Measurements from ENCODE around the gene VKORC1L1.

VKORC1L1 gene

DNA sequence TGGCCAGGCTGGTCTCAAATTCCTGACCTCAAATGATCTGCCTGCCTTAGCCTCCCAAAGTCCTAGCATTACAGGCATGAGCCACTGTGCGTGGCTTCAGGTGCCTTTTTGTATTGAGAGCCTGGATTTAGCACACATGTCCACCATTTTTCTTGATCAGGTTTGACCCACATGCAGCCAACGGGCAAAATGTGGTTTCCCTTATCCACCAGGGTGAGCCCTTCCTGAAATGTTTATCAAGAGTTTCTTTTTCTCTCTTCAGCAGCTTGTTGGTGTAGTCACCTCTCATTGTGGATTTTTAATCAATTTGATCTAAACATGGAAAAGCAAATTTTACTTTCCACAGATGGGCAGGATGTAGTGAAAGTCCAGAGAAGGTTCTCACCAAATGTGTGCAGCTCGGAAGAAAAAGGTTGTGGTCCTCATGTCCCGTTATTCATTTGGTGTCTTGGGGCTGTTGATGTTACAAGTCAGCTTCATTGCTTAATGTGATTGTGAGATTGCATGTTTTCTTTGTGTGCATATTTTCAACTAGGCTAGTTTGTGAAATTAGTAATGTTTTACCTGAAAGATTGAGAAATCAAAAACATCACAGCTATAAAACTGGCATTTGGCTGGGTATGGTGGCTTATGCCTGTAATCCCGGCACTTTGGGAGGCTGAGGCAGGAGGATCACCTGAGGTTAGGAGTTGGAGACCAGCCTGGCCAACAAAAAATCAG lies 80.3 kb downstream of the VKORC1L1 start:
- H3K4me1 ChIP-seq (ENCODE audit: insufficient read depth, low read length, severe bottlenecking): no peaks in the 10 kb centered on the region
- TF ChIP-seq EZH2 (IDR thresholded peaks at IDR 0.05; ENCODE audit: borderline replicate concordance, low read length): no peak
- TF ChIP-seq, protein P1, sequence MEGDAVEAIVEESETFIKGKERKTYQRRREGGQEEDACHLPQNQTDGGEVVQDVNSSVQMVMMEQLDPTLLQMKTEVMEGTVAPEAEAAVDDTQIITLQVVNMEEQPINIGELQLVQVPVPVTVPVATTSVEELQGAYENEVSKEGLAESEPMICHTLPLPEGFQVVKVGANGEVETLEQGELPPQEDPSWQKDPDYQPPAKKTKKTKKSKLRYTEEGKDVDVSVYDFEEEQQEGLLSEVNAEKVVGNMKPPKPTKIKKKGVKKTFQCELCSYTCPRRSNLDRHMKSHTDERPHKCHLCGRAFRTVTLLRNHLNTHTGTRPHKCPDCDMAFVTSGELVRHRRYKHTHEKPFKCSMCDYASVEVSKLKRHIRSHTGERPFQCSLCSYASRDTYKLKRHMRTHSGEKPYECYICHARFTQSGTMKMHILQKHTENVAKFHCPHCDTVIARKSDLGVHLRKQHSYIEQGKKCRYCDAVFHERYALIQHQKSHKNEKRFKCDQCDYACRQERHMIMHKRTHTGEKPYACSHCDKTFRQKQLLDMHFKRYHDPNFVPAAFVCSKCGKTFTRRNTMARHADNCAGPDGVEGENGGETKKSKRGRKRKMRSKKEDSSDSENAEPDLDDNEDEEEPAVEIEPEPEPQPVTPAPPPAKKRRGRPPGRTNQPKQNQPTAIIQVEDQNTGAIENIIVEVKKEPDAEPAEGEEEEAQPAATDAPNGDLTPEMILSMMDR (IDR thresholded peaks at IDR 0.05; ENCODE audit: low read length): no peak
- H4K20me1 ChIP-seq (ENCODE audit: insufficient read depth, low read length): no peaks in the 10 kb centered on the region
- no peak overlapping the region for H3K9ac ChIP-seq (ENCODE audit: low read length)
- no peaks in the 10 kb centered on the region for H3K27me3 ChIP-seq (ENCODE audit: insufficient read depth, low read length)
- no peaks in the 10 kb centered on the region for H3K79me2 ChIP-seq (ENCODE audit: insufficient read depth, low read length)
- no peak overlapping the region for H3K27ac ChIP-seq (ENCODE audit: low read depth, low read length, poor library complexity, severe bottlenecking)
- H3K4me3 ChIP-seq (ENCODE audit: low read depth, low read length, poor library complexity, severe bottlenecking): no peak overlapping the region
- no peak overlapping the region for H3K4me2 ChIP-seq (ENCODE audit: low read length)
- H3K9me2 ChIP-seq (ENCODE audit: low read depth, low read length): no peaks in the 10 kb centered on the region
- H3F3A ChIP-seq (ENCODE audit: insufficient read depth, low read length): no peaks in the 10 kb centered on the region
- H3K36me3 ChIP-seq (ENCODE audit: insufficient read depth, low read length): peaks cover 49% of the 10 kb centered on the region
- H2AFZ ChIP-seq (ENCODE audit: low read length): no peak overlapping the region
- H3K9me3 ChIP-seq (ENCODE audit: low read length): no peaks in the 10 kb centered on the region

DNA sequence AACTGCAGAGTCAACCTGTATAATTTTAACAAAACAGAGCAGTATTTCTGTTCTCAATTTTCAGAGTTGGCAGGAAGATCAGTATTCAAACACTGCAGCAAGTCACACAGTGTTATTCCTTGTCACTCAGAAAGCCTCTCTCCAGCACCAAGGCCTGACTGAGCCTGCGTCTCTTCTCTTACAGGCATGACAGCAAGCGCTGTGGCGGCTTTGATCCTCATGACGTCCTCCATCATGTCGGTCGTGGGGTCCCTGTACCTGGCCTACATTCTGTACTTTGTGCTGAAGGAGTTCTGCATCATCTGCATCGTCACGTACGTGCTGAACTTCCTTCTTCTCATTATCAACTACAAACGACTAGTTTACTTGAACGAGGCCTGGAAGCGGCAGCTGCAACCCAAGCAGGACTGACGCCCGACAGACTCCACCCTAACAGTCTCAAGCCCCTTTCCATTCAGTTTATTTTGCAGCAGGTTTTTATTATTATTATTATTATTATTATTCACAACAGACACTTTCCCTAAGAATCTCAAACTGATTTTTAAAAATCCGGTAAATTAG lies 81.1 kb downstream of the VKORC1L1 start:
- Histone ChIP-seq H3F3A (ENCODE audit: insufficient read depth, low read length) (no peaks in the 10 kb centered on the region), H3K9ac (ENCODE audit: low read length) (no peak overlapping the region), H3K27ac (ENCODE audit: low read depth, low read length, poor library complexity, severe bottlenecking) (no peak overlapping the region), H3K27me3 (ENCODE audit: insufficient read depth, low read length) (no peaks in the 10 kb centered on the region), H3K36me3 (ENCODE audit: insufficient read depth, low read length) (peaks cover 57% of the 10 kb centered on the region), H4K20me1 (ENCODE audit: insufficient read depth, low read length) (no peaks in the 10 kb centered on the region), H3K9me2 (ENCODE audit: low read depth, low read length) (no peaks in the 10 kb centered on the region), H2AFZ (ENCODE audit: low read length) (no peak overlapping the region), H3K4me3 (ENCODE audit: low read depth, low read length, poor library complexity, severe bottlenecking) (no peak overlapping the region), H3K9me3 (ENCODE audit: low read length) (no peaks in the 10 kb centered on the region), H3K4me2 (ENCODE audit: low read length) (no peak overlapping the region), H3K79me2 (ENCODE audit: insufficient read depth, low read length) (no peaks in the 10 kb centered on the region), H3K4me1 (ENCODE audit: insufficient read depth, low read length, severe bottlenecking) (no peaks in the 10 kb centered on the region)
- no peak for TF ChIP-seq EZH2 (IDR thresholded peaks at IDR 0.05; ENCODE audit: borderline replicate concordance, low read length)
- TF ChIP-seq, protein P1 (IDR thresholded peaks at IDR 0.05; ENCODE audit: low read length): no peak

DNA sequence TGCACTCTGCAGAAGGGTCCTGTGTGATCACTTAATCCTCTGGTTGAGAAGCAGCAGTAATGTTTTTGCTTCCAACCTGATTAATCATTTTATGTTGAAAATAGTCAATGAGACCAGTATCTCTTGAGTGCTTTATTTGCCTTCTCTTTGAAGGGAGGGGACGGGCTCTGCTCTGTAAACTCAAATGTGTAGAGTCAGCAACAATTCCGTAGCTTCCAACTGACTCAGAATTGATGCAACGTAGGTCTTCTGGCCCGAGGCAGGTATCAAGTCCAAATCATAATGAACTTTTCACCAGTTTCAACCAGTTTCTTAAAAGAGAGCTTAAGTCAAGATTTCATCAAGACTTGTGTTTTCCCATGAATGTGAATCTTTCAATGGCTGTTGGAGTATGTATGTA lies 82.8 kb downstream of the VKORC1L1 start:
- Histone ChIP-seq H3K4me2 (ENCODE audit: low read length) (no peak overlapping the region), H3K4me1 (ENCODE audit: insufficient read depth, low read length, severe bottlenecking) (no peaks in the 10 kb centered on the region), H3K9ac (ENCODE audit: low read length) (no peak overlapping the region), H3K27ac (ENCODE audit: low read depth, low read length, poor library complexity, severe bottlenecking) (no peak overlapping the region), H3K27me3 (ENCODE audit: insufficient read depth, low read length) (no peaks in the 10 kb centered on the region), H2AFZ (ENCODE audit: low read length) (no peak overlapping the region), H3K79me2 (ENCODE audit: insufficient read depth, low read length) (no peaks in the 10 kb centered on the region), H3K9me2 (ENCODE audit: low read depth, low read length) (no peaks in the 10 kb centered on the region), H3K9me3 (ENCODE audit: low read length) (no peaks in the 10 kb centered on the region), H3K4me3 (ENCODE audit: low read depth, low read length, poor library complexity, severe bottlenecking) (no peak overlapping the region), H3K36me3 (ENCODE audit: insufficient read depth, low read length) (peaks cover 69% of the 10 kb centered on the region), H4K20me1 (ENCODE audit: insufficient read depth, low read length) (no peaks in the 10 kb centered on the region), H3F3A (ENCODE audit: insufficient read depth, low read length) (no peaks in the 10 kb centered on the region)
- TF ChIP-seq, protein P1 (IDR thresholded peaks at IDR 0.05; ENCODE audit: low read length): no peak
- no peak for TF ChIP-seq EZH2 (IDR thresholded peaks at IDR 0.05; ENCODE audit: borderline replicate concordance, low read length)
